DMS79 (cell line): ENCODE results near the gene TH.

ENCODE experiments used
- DNase-seq: peaks from one replicate; lab custom pipeline; 2025; lab: John Stamatoyannopoulos, UW

The TH gene

DNA sequence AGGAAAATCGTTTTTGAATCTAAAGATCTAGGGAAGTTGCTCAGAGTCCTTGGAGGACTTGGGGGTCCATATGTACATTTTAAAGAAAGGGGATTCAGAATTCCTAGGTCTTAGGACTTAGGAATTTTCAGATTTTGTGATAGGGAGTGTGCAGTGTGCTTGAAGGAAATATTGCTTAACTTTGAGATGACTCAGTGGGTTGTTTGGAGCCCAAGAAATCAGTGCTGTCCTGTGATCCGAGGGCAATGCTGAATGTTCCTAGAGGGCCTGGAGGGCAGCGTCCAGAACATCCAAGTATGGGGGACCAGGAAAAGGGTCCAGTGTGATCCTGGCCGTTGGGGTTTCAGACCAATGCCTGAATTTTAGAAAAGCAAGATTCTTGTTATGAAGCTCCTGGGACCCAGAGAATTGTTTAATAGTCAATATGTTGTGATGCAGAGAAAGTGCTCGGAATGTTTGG is 29.3 kb downstream of the TH start:
- no peak for DNase-seq

GRCh38 chr11:2140411-2141400 is 30.9 kb downstream of the TH start:
- DNase-seq = no peak

DNA sequence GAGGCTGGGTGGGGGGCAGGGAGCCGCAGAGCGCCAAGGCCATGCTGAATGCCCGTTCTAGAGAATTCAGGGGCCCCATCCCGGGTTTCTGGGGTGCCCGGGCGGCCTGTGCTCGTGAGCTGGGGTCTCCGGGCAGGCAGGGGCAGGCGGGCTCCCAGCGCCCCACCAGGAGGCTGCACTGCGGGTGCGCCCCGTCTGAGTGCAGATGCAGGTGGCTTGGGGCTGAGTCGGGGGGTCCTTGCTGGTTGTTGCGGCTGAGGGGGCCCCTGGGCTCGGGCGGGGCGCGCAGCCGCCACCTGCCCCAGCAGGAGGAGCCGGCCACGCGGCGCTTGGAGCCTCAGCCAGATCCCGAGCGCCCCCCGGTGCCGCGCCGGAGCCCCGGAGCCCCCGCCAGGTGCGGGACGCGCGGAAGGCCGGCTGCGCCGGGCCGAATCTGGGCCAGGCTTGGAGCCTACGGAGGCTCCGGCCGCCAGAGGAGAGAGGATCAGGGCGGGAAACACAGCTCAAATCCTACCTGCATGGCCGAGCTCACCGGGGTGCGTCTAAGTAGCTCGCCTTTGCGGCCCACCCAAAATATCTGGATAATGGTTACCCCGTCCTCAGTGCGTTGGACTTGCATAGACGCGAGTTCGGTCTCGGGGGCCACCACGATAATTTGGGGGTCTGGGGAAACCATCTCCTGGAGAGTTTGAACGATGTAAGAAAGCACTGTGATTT is 31.8 kb downstream of the TH start:
- no peak for DNase-seq

DNA sequence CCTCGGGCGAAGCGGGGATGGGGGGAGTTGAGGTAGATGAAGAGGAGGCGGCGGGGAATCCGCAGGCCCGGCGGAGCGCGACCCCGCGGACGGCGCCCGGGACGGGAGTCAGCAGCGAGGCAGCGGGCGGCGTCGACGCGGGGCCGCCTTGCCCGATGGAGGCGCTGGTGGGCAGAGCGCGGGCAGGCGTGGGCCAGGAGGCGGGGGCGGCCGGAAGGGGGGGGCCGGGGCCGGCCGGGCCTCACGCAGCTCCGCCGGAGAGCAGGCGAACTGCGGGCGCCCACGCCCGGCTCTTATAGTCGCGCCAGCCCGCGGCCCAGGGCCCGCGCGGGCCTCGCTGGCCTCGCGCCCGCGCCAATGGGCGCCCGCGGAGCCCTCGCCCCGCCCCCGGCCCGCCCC is 32.5 kb downstream of the TH start, which contains the start of gene IGF2:
Gene IGF2 (minus strand): TSS at position 267 of the 399 bp plus-strand sequence. CDS start 3,866 bp downstream, outside the sequence.
- no peak for DNase-seq

DNA sequence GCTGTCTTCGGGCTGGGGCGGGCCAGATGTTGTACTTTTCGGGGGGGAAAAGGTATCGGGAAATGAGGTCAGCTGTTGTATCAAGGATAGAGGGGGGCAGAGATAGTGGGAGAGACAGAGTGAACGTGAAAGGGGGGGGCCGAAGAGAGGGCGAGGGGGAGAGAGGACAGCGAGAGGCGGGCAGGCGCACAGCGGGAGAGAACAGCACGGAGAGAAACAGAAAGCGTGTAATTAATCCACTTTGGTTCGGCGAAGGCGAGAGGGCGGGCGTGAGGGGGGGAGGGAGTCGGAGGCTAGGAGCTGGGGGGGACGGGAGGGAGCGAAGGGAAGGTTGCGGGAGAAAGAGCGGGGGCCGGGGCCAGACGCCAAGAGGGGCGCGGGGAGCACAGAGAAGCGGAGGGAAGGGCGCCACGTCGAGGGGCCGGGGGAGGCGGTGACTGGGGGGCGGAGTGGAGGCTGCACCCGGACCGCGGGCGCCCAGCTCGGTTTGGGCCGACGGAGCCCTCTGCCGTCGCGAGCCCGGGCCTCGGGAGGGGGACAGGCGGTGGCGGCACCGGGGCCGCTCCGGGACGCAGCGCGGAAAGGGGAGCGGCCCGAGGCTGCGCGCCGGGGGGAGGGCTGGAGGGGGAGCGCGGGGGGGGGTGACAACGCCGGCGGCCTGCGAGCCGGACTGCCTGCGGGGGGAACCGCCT is 33.0 kb downstream of the TH start:
- DNase-seq = no peak

GRCh38 chr11:2138068-2138430 is 33.6 kb downstream of the TH start:
- DNase-seq = no peak

- DNase-seq = no peak
Measured at GRCh38 chr11:2137202-2138067, 34.2 kb downstream of the TH start.

DNA sequence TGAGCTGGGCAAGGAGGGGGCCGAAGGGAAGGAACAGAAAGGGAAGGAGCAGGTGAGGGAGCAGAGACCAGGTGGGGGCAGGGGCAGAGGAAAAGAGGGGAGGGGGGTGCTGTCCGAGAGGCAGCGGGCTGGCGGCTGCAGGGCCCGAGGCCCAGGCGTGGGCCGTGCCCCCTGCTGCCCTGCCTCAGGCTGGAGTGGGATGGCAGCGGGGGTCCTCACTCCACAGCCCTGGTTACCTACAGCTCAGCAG is 34.7 kb downstream of the TH start:
- DNase-seq = no peak

GRCh38 chr11:2136209-2136951 is 35.2 kb downstream of the TH start:
- DNase-seq = no peak

DNA sequence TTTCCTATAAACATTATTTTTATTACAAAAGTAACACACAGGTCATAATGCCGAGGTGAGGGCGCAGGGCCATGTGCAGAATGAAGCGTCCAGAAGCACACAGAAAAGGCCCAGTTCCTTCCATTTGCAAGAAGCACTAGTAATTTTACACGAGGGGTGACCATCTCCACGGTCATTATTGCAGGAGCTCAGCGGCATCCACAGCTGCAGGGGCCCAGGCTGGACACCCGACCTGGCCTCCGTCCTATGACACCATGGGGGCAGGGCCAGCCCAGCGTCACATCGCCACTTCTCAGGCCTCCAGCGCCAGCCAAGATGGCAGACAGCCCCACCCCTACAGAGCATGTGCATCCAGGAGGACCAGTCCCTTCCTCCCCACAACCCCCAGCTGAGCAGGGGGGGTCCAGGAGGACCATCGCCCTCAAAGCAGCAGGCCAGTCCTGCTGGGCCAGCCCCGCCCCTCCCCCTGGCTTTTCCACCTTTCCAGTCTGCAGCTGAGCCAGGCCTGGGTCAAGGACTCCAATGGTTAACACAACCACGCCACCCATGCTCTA is 35.9 kb downstream of the TH start:
- DNase-seq = no peak

GRCh38 chr11:2135018-2135569 is 36.5 kb downstream of the TH start:
- no peak for DNase-seq

GRCh38 chr11:2134022-2135010 is 37.3 kb downstream of the TH start:
- DNase-seq = no peak

GRCh38 chr11:2133241-2134021 is 38.2 kb downstream of the TH start:
- no peak for DNase-seq

DNA sequence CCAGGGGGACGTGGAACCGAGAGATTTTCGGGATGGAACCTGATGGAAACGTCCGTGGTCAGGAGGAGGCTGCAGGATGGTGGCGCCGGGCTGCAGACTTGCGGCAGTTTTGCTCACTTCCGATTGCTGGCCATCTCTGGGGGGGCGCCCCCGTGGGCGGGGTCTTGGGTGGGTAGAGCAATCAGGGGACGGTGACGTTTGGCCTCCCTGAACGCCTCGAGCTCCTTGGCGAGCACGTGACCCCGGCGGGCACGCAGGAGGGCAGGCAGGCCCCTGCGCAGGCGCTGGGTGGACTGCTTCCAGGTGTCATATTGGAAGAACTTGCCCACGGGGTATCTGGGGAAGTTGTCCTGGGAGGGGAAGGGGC is 38.8 kb downstream of the TH start:
- DNase-seq = no peak

GRCh38 chr11:2132246-2132645 is 39.4 kb downstream of the TH start:
- DNase-seq = no peak

- DNase-seq = no peak
Measured at GRCh38 chr11:2131371-2132236, 40.0 kb downstream of the TH start.

DNA sequence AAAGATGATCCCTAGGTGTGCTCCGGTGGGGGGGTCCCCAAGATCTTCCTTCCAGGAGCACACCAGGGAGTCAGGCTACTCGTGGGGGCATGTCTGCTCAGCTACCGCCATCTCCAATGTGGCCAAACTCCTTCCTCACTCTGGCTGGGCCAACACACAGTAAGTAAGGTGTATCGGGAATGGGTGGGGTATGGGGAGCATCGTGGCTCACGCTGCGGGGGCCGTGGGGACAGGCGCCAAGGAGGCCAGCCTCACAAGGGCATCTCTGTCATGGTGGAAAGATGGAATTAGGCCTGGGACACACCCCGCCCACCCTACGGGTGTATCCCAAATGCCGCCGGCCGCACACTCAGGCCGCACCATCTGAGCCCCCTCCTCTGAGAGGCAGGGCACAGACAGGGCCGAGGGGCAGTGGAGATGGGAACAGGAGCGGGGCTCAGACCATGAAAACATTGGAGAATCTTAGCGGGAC is 40.7 kb downstream of the TH start:
- no peak for DNase-seq
